SK-N-SH (cell line): ENCODE data around the gene DLD. TPM values are rescaled to one million over a fixed set of nuclear protein-coding genes. Genes with fewer than 3 reads are reported as not detected.

Experiments used
- CTCF ChIA-PET: fragments of 300-600, 350-600 bp; formaldehyde crosslinking; extraction: SDS; loops from one replicate; lab custom pipeline; 2021; lab: Yijun Ruan, JAX
- POLR2A ChIA-PET: fragments of 350-600 bp; sonication (Branson Sonifier 250); formaldehyde crosslinking; extraction: SDS; loops from one replicate; lab custom pipeline; 2020; ENCODE audit warnings: antibody characterized with exemption, inconsistent platforms; lab: Yijun Ruan, JAX
- DNase-seq: peaks from one replicate; pipeline ENCODE4 v3.0.0; 2012
- H2AFZ ChIP-seq: fragments of 200-600 bp; sonication (generic); 2 replicates; pipeline ENCODE4 v1.8.1; 2016; ENCODE audit warnings: antibody characterized with exemption, mild to moderate bottlenecking, low read depth
- H3F3A ChIP-seq: fragments of 200-600 bp; sonication (generic); replicated peaks from 2 replicates; pipeline ENCODE3; 2016; ENCODE audit warnings: antibody characterized with exemption, mild to moderate bottlenecking; ENCODE audit not compliant: insufficient read depth
- H3K27ac ChIP-seq, 2 experiments: fragments of 200-500 bp in 1 of 2; fragments of 200-600 bp in 1 of 2; sonication (Bioruptor generic) in 1 of 2; sonication (generic), shearing (Covaris generic) in 1 of 2; 2 replicates each; pipeline versions ENCODE4 v1.5.1 to v1.6.1; 2014 to 2016; ENCODE audit warnings: low read depth in 2 of 2, inconsistent platforms in 1 of 2, low read length in 1 of 2, mild to moderate bottlenecking in 1 of 2, mixed read lengths in 1 of 2
- H3K27me3 ChIP-seq: fragments of 200-600 bp; sonication (generic), shearing (Covaris generic); 2 replicates; pipeline ENCODE4 v1.6.1; 2016; ENCODE audit warnings: mixed run types; ENCODE audit not compliant: insufficient read depth
- H3K36me3 ChIP-seq, 2 experiments: fragments of 200-500 bp in 1 of 2; fragments of 200-600 bp in 1 of 2; sonication (Bioruptor generic) in 1 of 2; sonication (generic) in 1 of 2; replicated peaks in 1 of 2; 2 replicates each; pipeline versions ENCODE3 to v1.5.1; 2014 to 2016; ENCODE audit warnings: low read length in 1 of 2, mild to moderate bottlenecking in 1 of 2; ENCODE audit not compliant: insufficient read depth in 2 of 2, control insufficient read depth in 1 of 2
- H3K4me1 ChIP-seq, 2 experiments: fragments of 200-500 bp in 1 of 2; fragments of 200-600 bp in 1 of 2; sonication (Bioruptor generic) in 1 of 2; sonication (generic), shearing (Covaris generic) in 1 of 2; 2 replicates each; pipeline versions ENCODE4 v1.5.1 to v1.6.1; 2014 to 2016; ENCODE audit warnings: low read depth in 1 of 2, low read length in 1 of 2, mixed run types in 1 of 2; ENCODE audit not compliant: insufficient read depth in 2 of 2, control insufficient read depth in 1 of 2
- H3K4me2 ChIP-seq: fragments of 200-600 bp; sonication (generic), shearing (Covaris generic); 2 replicates; pipeline ENCODE4 v1.6.1; 2017; ENCODE audit warnings: mixed run types
- H3K4me3 ChIP-seq, 2 experiments: fragments of 200-500 bp in 1 of 2; fragments of 200-600 bp in 1 of 2; sonication (Bioruptor generic) in 1 of 2; sonication (generic), shearing (Covaris generic) in 1 of 2; 2 replicates each; pipeline versions ENCODE4 v1.5.1 to v1.8.1; 2014 to 2016; ENCODE audit warnings: low read depth in 2 of 2, inconsistent platforms in 1 of 2, low read length in 1 of 2, mild to moderate bottlenecking in 1 of 2, mixed read lengths in 1 of 2, moderate library complexity in 1 of 2
- H3K79me2 ChIP-seq: fragments of 200-600 bp; sonication (generic); 2 replicates; pipeline ENCODE4 v1.8.1; 2017; ENCODE audit warnings: mild to moderate bottlenecking; ENCODE audit not compliant: insufficient read depth
- H3K9ac ChIP-seq: fragments of 200-600 bp; sonication (generic); 2 replicates; pipeline ENCODE4 v1.6.1; 2017; ENCODE audit warnings: mixed run types
- H3K9me2 ChIP-seq: fragments of 200-600 bp; sonication (generic); 2 replicates; pipeline ENCODE4 v1.6.1; 2017; ENCODE audit warnings: mixed run types
- H3K9me3 ChIP-seq: fragments of 200-600 bp; sonication (generic); 2 replicates; pipeline ENCODE4 v1.6.1; 2017; ENCODE audit warnings: mixed run types, mild to moderate bottlenecking, moderate library complexity
- H4K20me1 ChIP-seq: fragments of 200-600 bp; sonication (generic); 2 replicates; pipeline ENCODE4 v1.6.1; 2017; ENCODE audit warnings: mild to moderate bottlenecking, mixed run types; ENCODE audit not compliant: insufficient read depth
- CHD2 ChIP-seq: fragments of 150-350 bp; IDR thresholded peaks from 2 replicates; pipeline ENCODE4 v1.6.1; 2018; ENCODE audit warnings: low read length; ENCODE audit not compliant: partially characterized antibody
- ELF1 ChIP-seq: IDR thresholded peaks from 2 replicates; pipeline ENCODE4 v1.4.0; 2012
- EP300 ChIP-seq, 2 experiments: IDR thresholded peaks; 2 replicates each; pipeline versions ENCODE4 v1.4.0 to v1.6.1; 2012; ENCODE audit warnings: borderline replicate concordance in 1 of 2, low read depth in 1 of 2, low read length in 1 of 2
- FOSL2 ChIP-seq: IDR thresholded peaks from 2 replicates; pipeline ENCODE4 v1.4.0; 2012; ENCODE audit warnings: low read depth, mild to moderate bottlenecking, moderate library complexity, borderline replicate concordance
- GATA2 ChIP-seq: sonication (generic); formaldehyde crosslinking; IDR thresholded peaks from 2 replicates; pipeline ENCODE4 v1.5.0; 2020; ENCODE audit warnings: mild to moderate bottlenecking, missing genetic modification reagents
- MAX ChIP-seq: IDR thresholded peaks from 2 replicates; pipeline ENCODE4 v1.4.0; 2012; ENCODE audit warnings: low read depth
- MEF2A ChIP-seq: IDR thresholded peaks from 2 replicates; pipeline ENCODE4 v1.4.0; 2012; ENCODE audit warnings: low read depth, borderline replicate concordance
- POLR2AphosphoS5 ChIP-seq: IDR thresholded peaks from 2 replicates; pipeline ENCODE4 v1.6.1; 2012; ENCODE audit warnings: low read depth, low read length
- RCOR1 ChIP-seq: fragments of 150-350 bp; IDR thresholded peaks from 2 replicates; pipeline ENCODE4 v1.6.1; 2017; ENCODE audit warnings: antibody characterized with exemption, low read length
- REST ChIP-seq: IDR thresholded peaks from 2 replicates; pipeline ENCODE4 v1.6.1; 2012; ENCODE audit warnings: mild to moderate bottlenecking, low read depth, low read length, moderate library complexity
- RXRA ChIP-seq: IDR thresholded peaks from 2 replicates; pipeline ENCODE4 v1.4.0; 2012; ENCODE audit warnings: low read depth, mild to moderate bottlenecking, borderline replicate concordance
- SMC3 ChIP-seq: IDR thresholded peaks from 2 replicates; pipeline ENCODE4 v1.6.1; 2012; ENCODE audit warnings: low read depth, low read length, improper control_type of control experiment
- TAF1 ChIP-seq: IDR thresholded peaks from 2 replicates; pipeline ENCODE4 v1.6.1; 2012; ENCODE audit warnings: low read depth, mild to moderate bottlenecking, low read length, moderate library complexity, borderline replicate concordance
- TCF12 ChIP-seq: IDR thresholded peaks from 2 replicates; pipeline ENCODE4 v1.4.0; 2012
- USF1 ChIP-seq: IDR thresholded peaks from 2 replicates; pipeline ENCODE4 v1.4.0; 2012; ENCODE audit warnings: low read depth, borderline replicate concordance
- USF2 ChIP-seq: fragments of 150-350 bp; IDR thresholded peaks from 2 replicates; pipeline ENCODE4 v1.6.1; 2017; ENCODE audit warnings: antibody characterized with exemption, low read length, low read depth, borderline replicate concordance
- WGBS: methylation state at CpG from one replicate; pipeline ENCODE4 v1.1.6; 2017; ENCODE audit warnings: low lambda C conversion rate; 5-methylcytosine and 5-hydroxymethylcytosine counted together
- polyA plus RNA-seq, 3 experiments: library from polyadenylated mRNA; depleted of rRNA; stranded (reverse); fragments of >200 nt; gene quantifications; 2 replicates each; pipeline ENCODE4 v1.2.3, GENCODE V29; 2012

Gene DLD
- polyA plus RNA-seq, 1 of the 3 experiments (the other 2 are of a cell fraction): 140 TPM

DNA sequence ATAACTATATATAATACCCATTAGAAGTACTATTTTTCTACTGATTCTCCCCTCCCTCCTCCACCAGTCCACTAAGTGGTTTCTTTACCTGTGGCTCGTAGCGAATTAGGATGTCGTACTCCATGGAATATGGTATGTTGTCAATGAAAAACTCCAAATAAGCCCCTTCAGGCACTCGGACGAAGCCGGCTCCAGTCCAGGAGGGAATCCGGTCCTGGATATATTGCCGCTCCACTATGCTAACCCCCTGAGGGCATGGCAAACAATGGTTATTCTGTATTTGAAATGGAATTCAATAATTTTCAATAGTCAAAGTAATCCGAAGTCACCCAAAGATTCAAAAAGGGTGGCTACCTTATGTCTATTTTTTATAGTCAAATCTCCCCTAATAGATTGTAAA, 71.8 kb downstream of the DLD start:
- Histone ChIP-seq H3K79me2 (peaks cover 34% of the 10 kb centered on the region), H3K36me3 (peaks cover 84 to 97% of the 10 kb centered on the region in 2 experiments), H3K4me2 (no peak overlapping the region), H3K27ac (no peak overlapping the region), H3K4me3 (no peak overlapping the region), H3K9ac (no peak overlapping the region), H3K9me2 (no peaks in the 10 kb centered on the region), H4K20me1 (peaks cover 16% of the 10 kb centered on the region), H3F3A (peaks cover 37% of the 10 kb centered on the region), H3K27me3 (no peaks in the 10 kb centered on the region), H3K9me3 (no peaks in the 10 kb centered on the region), H2AFZ (no peak overlapping the region), H3K4me1 (peaks cover 2 to 4% of the 10 kb centered on the region in 2 experiments; a peak in 1 of 4 replicates)
- POLR2A ChIA-PET: no interaction called here
- WGBS: 96% methylated on average over 9 of the region's 9 CpGs
- DNase-seq: no peak
- CTCF ChIA-PET: no interaction called here
- no peak for TF ChIP-seq CHD2

GRCh38 chr7:107964510-107964909, 73.5 kb downstream of the DLD start:
- ChIA-PET CTCF (interaction anchor here (0.8 to 1.3 kb wide), 2 partner anchors 10 to 185 kb away, joined by 3 to 6 read pairs; no protein-coding TSS in a partner anchor), POLR2A (no interaction called here)
- DNase-seq: no peak
- 95% methylated on average over 11 of the region's 11 CpGs for WGBS
- peaks cover 2 to 4% of the 10 kb centered on the region in 2 experiments; a peak in 1 of 4 replicates for H3K4me1 ChIP-seq
- H3F3A ChIP-seq: peaks cover 28% of the 10 kb centered on the region
- peaks cover 81 to 96% of the 10 kb centered on the region in 2 experiments for H3K36me3 ChIP-seq
- H3K27ac ChIP-seq: no peak overlapping the region
- H3K79me2 ChIP-seq: peaks cover 47% of the 10 kb centered on the region
- H3K4me3 ChIP-seq: no peak overlapping the region
- H3K9ac ChIP-seq: no peak overlapping the region
- no peaks in the 10 kb centered on the region for H3K9me3 ChIP-seq
- no peak overlapping the region for H2AFZ ChIP-seq
- peaks cover 19% of the 10 kb centered on the region for H4K20me1 ChIP-seq
- no peak overlapping the region for H3K4me2 ChIP-seq
- TF ChIP-seq SMC3 (no peak), RCOR1 (no peak)
- H3K27me3 ChIP-seq: no peaks in the 10 kb centered on the region
- no peaks in the 10 kb centered on the region for H3K9me2 ChIP-seq

DNA sequence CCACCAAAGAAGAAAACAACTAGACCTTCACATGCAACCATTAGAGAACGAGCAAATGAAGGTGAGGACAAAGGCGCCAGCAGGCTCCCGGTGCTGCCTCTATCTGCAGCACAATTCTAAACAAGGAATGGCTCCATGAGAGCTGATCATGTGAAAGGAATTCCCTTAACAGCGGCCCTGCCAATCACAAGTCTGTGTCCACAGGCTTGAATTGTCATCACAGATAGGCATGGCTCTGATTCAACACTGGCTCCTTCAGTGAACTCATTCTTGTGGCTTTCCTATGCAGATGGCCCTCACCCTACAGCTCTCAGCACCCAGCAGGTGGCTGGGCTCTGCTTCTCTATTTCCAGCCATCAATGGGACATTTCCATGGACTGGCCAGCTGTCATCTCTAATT, 75.7 kb downstream of the DLD start:
- POLR2A ChIA-PET: no interaction called here
- no peak for DNase-seq
- WGBS: 82% methylated on average over 4 of the region's 4 CpGs
- Histone ChIP-seq H3K9me3 (no peaks in the 10 kb centered on the region), H3K27ac (peak overlapping the region; percentile 19 to 40; a peak in 3 of 4 replicates), H3K27me3 (no peaks in the 10 kb centered on the region), H3F3A (peaks cover 23% of the 10 kb centered on the region), H3K4me2 (no peak overlapping the region), H3K4me3 (no peak overlapping the region), H3K9ac (no peak overlapping the region), H3K79me2 (peaks cover 59% of the 10 kb centered on the region), H2AFZ (no peak overlapping the region), H3K4me1 (peaks cover 4% of the 10 kb centered on the region in 2 experiments; a peak in 2 of 4 replicates), H3K9me2 (no peaks in the 10 kb centered on the region), H3K36me3 (peaks cover 72 to 96% of the 10 kb centered on the region in 2 experiments), H4K20me1 (peaks cover 19% of the 10 kb centered on the region)
- CTCF ChIA-PET: interaction anchor here (1.0 to 2.8 kb wide), 2 partner anchors 50 to 180 kb away, joined by 4 to 13 read pairs; no protein-coding TSS in a partner anchor
- no peak for TF ChIP-seq MEF2A
- TF ChIP-seq CHD2: no peak
- no peak for TF ChIP-seq GATA2 (CRISPR knock-in tag)
- no peak for TF ChIP-seq TAF1
- TF ChIP-seq POLR2AphosphoS5: 0 out of 2 replicates have a peak, but pooled peaks have one; percentile 17
- TF ChIP-seq MAX: no peak; the same call in 1 of the 2 replicates
- TF ChIP-seq USF1: no peak
- no peak for TF ChIP-seq RXRA
- 0 out of 4 replicates have a peak, but pooled peaks of 1 of the 2 experiments have one; percentile 41 for TF ChIP-seq EP300 (IDR thresholded peaks at IDR 0.05; ENCODE audit: borderline replicate concordance in 1 of 2, low read depth in 1 of 2, low read length in 1 of 2)
- no peak for TF ChIP-seq USF2
- no peak for TF ChIP-seq ELF1
- TF ChIP-seq REST: no peak
- TF ChIP-seq TCF12: peak; percentile 82
- TF ChIP-seq FOSL2: 0 out of 2 replicates have a peak, but pooled peaks have one; percentile 15
